Measurements from ENCODE around the gene FHIT. TPM values are rescaled to one million over a fixed set of nuclear protein-coding genes. Genes with fewer than 3 reads are reported as not detected.

FHIT gene
- total and polyA plus RNA-seq, 7 donors, result 0.98 to 10.4 (median 4.0) TPM

GRCh38 chr3:60076331-60076730 lies 1174.9 kb downstream of the FHIT start:
- Histone ChIP-seq H3K27me3 (ENCODE audit: insufficient read depth in 3 of 3, low read length in 2 of 3) (no peaks in the 10 kb centered on the region), H3K4me1 (no peaks in the 10 kb centered on the region), H3K9me3 (peaks cover 10% of the 10 kb centered on the region), H3K27ac (no peak overlapping the region), H3K36me3 (ENCODE audit: insufficient read depth in 1 of 2, low read depth in 1 of 2) (no peaks in the 10 kb centered on the region), H3K4me3 (peak overlapping the region; percentile 12)
- ATAC-seq (no peak), DNase-seq (no peak)
- no peak for TF ChIP-seq CTCF (IDR thresholded peaks at IDR 0.05)
- intact Hi-C loops (cut with DNase I), result no loop called here
- WGBS, 3 donors, result 0 to 15% (median 9%) methylated on average over 1 of the region's 1 CpG

- no peaks in the 10 kb centered on the region for H3K36me3 ChIP-seq (ENCODE audit: insufficient read depth in 1 of 2, low read depth in 1 of 2)
- no peak for TF ChIP-seq CTCF (IDR thresholded peaks at IDR 0.05)
- intact Hi-C loops (cut with DNase I), result no loop called here
- H3K9me3 ChIP-seq, result peaks cover 10% of the 10 kb centered on the region
- ATAC-seq (no peak), DNase-seq (no peak)
- no peaks in the 10 kb centered on the region for H3K4me1 ChIP-seq
- no peak overlapping the region for H3K4me3 ChIP-seq
- H3K27me3 ChIP-seq (ENCODE audit: insufficient read depth in 3 of 3, low read length in 2 of 3), result no peaks in the 10 kb centered on the region
- no peak overlapping the region for H3K27ac ChIP-seq
Observed at GRCh38 chr3:60073942-60074341, 1177.3 kb downstream of the FHIT start.

DNA sequence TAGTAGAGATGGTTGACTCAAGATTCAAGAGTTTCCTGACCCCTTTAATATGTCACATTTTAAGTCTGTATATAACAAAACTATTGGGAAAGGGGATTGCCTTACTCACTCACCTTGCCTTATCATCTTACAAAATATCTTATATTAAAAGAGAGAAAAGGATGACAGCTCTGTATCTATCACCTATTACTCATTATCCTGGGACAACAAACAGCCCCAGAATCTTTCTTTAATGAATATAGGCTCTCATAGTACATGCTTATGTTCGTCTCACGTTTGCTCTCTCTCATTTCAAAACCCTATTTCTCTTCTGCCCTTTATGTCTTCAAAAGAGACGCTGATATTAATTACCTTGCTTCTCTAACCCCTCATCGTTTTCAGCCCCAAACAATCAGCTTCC lies 1178.0 kb downstream of the FHIT start:
- ATAC-seq, result no peak
- Histone ChIP-seq H3K27me3 (ENCODE audit: insufficient read depth in 3 of 3, low read length in 2 of 3) (no peaks in the 10 kb centered on the region), H3K9me3 (peaks cover 5% of the 10 kb centered on the region), H3K4me1 (no peaks in the 10 kb centered on the region), H3K27ac (no peak overlapping the region), H3K4me3 (no peak overlapping the region), H3K36me3 (ENCODE audit: insufficient read depth in 1 of 2, low read depth in 1 of 2) (no peaks in the 10 kb centered on the region)
- intact Hi-C loops (cut with DNase I), result no loop called here
- 85 to 87% (median 86%) methylated on average over 4 of the region's 4 CpGs for WGBS, 3 donors
- TF ChIP-seq CTCF (IDR thresholded peaks at IDR 0.05), result no peak
- DNase-seq, result no peak

- Histone ChIP-seq H3K36me3 (ENCODE audit: insufficient read depth in 1 of 2, low read depth in 1 of 2) (no peaks in the 10 kb centered on the region), H3K4me3 (no peak overlapping the region), H3K9me3 (no peaks in the 10 kb centered on the region), H3K27ac (no peak overlapping the region), H3K27me3 (ENCODE audit: insufficient read depth in 3 of 3, low read length in 2 of 3) (no peaks in the 10 kb centered on the region), H3K4me1 (no peaks in the 10 kb centered on the region)
- intact Hi-C loops (cut with DNase I), result no loop called here
- WGBS, 3 donors, result 89 to 91% (median 90%) methylated on average over 3 of the region's 3 CpGs
- no peak for DNase-seq
- ATAC-seq, result no peak
- TF ChIP-seq CTCF (IDR thresholded peaks at IDR 0.05), result no peak
Observed at GRCh38 chr3:60070366-60070765, 1180.9 kb downstream of the FHIT start.

DNA sequence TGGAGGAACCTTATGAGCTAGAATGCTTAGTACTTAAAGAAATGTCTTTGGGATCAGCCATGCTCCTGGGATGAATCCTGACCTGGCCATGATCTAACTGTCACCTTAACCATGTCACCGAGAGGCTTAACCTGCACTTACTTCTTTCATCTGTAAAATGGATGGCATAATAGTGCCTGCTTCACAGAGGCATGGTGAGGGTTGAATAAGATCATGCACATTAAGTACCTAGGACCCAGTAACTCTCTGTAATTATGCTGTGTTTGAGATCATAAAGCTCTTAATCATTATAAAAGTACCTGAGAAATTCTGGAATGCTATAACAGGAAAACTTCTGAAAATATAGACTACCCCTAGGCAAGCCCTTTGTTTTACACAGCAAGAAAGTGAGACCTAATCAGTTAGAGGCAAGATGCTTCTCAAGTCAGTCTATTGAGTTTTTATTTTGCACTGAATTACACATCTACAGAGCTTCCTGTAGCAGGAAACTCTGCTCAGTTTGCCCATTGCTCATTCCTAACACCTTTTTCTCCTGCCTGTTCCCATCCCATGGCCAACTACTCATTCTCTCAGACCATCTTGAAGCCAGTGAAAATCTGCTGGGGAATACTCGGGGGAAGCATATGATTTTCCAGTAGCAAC lies 1185.9 kb downstream of the FHIT start:
- no peak overlapping the region for H3K4me3 ChIP-seq
- no peaks in the 10 kb centered on the region for H3K9me3 ChIP-seq
- 25 to 99% (median 37%) methylated on average over 2 of the region's 2 CpGs for WGBS, 3 donors
- H3K36me3 ChIP-seq (ENCODE audit: insufficient read depth in 1 of 2, low read depth in 1 of 2), result no peaks in the 10 kb centered on the region
- no peaks in the 10 kb centered on the region for H3K4me1 ChIP-seq
- intact Hi-C loops (cut with DNase I), result no loop called here
- TF ChIP-seq CTCF (IDR thresholded peaks at IDR 0.05), result no peak
- ATAC-seq, result no peak
- H3K27ac ChIP-seq, result no peak overlapping the region
- DNase-seq, result no peak
- no peaks in the 10 kb centered on the region for H3K27me3 ChIP-seq (ENCODE audit: insufficient read depth in 3 of 3, low read length in 2 of 3)

All from psoas muscle (tissue), 8 donors.